ENCODE results near the gene EDC4. TPM values are rescaled to one million over a fixed set of nuclear protein-coding genes. Genes with fewer than 3 reads are reported as not detected.

Gene EDC4
- polyA plus RNA-seq, 12 donors = 40.4 to 146 (median 96.8) TPM

DNA sequence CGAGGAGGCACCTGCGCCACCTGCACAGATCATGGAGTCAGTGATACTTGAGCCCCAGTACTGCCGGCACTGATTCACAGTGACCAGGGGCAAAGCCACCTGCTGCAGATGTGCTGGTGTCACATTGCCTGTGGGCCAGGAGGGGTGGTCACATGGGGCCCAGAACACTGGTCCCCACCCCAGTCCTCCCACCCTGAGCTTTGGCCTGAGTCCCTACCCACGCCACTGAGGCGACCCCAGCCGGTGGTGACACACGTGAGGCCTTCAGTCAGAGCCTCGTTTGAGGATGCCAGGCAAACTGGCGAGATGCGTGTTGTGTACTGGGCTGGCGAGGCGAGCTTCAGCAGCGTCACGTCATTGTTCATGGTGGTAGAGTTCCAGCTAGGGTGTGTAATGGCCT lies 57.3 kb downstream of the EDC4 start:
- no peak for DNase-seq

DNA sequence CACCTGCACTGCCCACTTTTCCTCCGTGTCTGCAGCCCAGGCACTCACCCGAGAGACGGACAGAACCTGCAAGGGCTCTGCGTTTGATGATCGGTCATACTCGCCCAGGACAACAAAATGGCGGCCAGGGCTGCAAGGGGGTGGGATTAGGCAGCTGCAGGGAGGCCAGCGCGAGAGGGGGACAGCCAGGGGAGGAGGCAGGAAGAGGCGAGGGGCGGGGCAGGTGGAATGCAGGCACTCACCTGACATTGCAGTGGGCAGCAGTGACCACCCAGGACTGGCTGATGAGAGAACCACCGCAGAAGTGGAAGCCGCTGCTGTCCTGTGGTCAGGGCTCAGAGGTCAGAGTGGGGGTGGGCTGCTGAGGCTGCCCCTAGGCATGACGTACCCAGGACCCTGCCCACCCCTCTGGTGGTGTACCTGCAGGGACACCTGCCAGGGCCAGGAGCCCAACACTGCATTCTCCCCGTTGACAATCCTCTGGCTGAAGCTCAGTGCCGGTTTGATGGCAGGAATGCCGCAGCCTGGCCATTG lies 57.9 kb downstream of the EDC4 start:
- DNase-seq = no peak

Other genes starting within 250 kb of the EDC4 start
- gene CARMIL2, start 227.9 kb upstream of the EDC4 start, polyA plus RNA-seq (ENCODE audit: insufficient read length in 12 of 12) = 1 to 10 TPM in 2 of 12 donors, under 1 TPM in 8, not detected in 2; 0.32 to 2.4 (median 0.41) TPM
- gene ACD, start 212.8 kb upstream of the EDC4 start, polyA plus RNA-seq (ENCODE audit: insufficient read length in 12 of 12) = 10 to 100 TPM in 10 of 12 donors, 1 to 10 TPM in 1, not detected in 1; 9.6 to 29.9 (median 13.0) TPM
- gene PARD6A, start 212.1 kb upstream of the EDC4 start, polyA plus RNA-seq (ENCODE audit: insufficient read length in 12 of 12) = 1 to 10 TPM in 2 of 12 donors, under 1 TPM in 8, not detected in 2; 0.41 to 1.2 (median 0.72) TPM
- gene ENKD1, start 206.3 kb upstream of the EDC4 start, polyA plus RNA-seq (ENCODE audit: insufficient read length in 12 of 12) = 10 to 100 TPM in 2 of 12 donors, 1 to 10 TPM in 9, not detected in 1; 6.1 to 15.3 (median 8.6) TPM
- 1 to 10 TPM in 10 of 12 donors, not detected in 2; 1.5 to 3.2 (median 2.1) TPM for gene C16orf86, start 206.2 kb upstream of the EDC4 start, polyA plus RNA-seq (ENCODE audit: insufficient read length in 12 of 12)
- 10 to 100 TPM in 11 of 12 donors, not detected in 1; 10.2 to 29.8 (median 13.1) TPM for gene GFOD2, start 153.7 kb upstream of the EDC4 start, polyA plus RNA-seq (ENCODE audit: insufficient read length in 12 of 12)
- gene RANBP10, start 66.5 kb upstream of the EDC4 start, polyA plus RNA-seq (ENCODE audit: insufficient read length in 12 of 12) = 10 to 100 TPM in 11 of 12 donors, not detected in 1; 15.0 to 31.8 (median 21.2) TPM
- 1 to 10 TPM in 7 of 12 donors, under 1 TPM in 3, not detected in 2; 0.83 to 5.0 (median 1.3) TPM for gene TSNAXIP1, start 66.2 kb upstream of the EDC4 start, polyA plus RNA-seq (ENCODE audit: insufficient read length in 12 of 12)
- gene THAP11, start 30.7 kb upstream of the EDC4 start, polyA plus RNA-seq (ENCODE audit: insufficient read length in 12 of 12) = 10 to 100 TPM in 11 of 12 donors, not detected in 1; 11.8 to 25.6 (median 22.2) TPM
- 1,000 to 10,000 TPM in 1 of 12 donors, 100 to 1,000 TPM in 11; 111 to 1,287 (median 122) TPM for gene NUTF2, start 26.1 kb upstream of the EDC4 start, polyA plus RNA-seq (ENCODE audit: insufficient read length in 12 of 12)
- gene CENPT, start 25.4 kb upstream of the EDC4 start, polyA plus RNA-seq (ENCODE audit: insufficient read length in 12 of 12) = 10 to 100 TPM in 11 of 12 donors, not detected in 1; 27.3 to 61.6 (median 32.4) TPM
- 1 to 10 TPM in 1 of 12 donors, under 1 TPM in 6, not detected in 5; 0.37 to 1.7 (median 0.74) TPM for gene NRN1L, start 11.8 kb downstream of the EDC4 start, polyA plus RNA-seq (ENCODE audit: insufficient read length in 12 of 12)
- gene PSKH1, start 20.2 kb downstream of the EDC4 start, polyA plus RNA-seq (ENCODE audit: insufficient read length in 12 of 12) = 10 to 100 TPM in 11 of 12 donors, not detected in 1; 15.6 to 32.5 (median 21.0) TPM
- 1 to 10 TPM in 10 of 12 donors, not detected in 2; 1.2 to 5.8 (median 4.3) TPM for gene CTRL, start 58.8 kb downstream of the EDC4 start, polyA plus RNA-seq (ENCODE audit: insufficient read length in 12 of 12)
- 10 to 100 TPM in 11 of 12 donors, not detected in 1; 18.9 to 28.5 (median 23.1) TPM for gene PSMB10, start 63.8 kb downstream of the EDC4 start, polyA plus RNA-seq (ENCODE audit: insufficient read length in 12 of 12)
- 10 to 100 TPM in 11 of 12 donors, not detected in 1; 15.7 to 39.5 (median 18.8) TPM for gene LCAT, start 71.1 kb downstream of the EDC4 start, polyA plus RNA-seq (ENCODE audit: insufficient read length in 12 of 12)
- 10 to 100 TPM in 11 of 12 donors, not detected in 1; 28.2 to 51.5 (median 40.7) TPM for gene SLC12A4, start 95.6 kb downstream of the EDC4 start, polyA plus RNA-seq (ENCODE audit: insufficient read length in 12 of 12)
- under 1 TPM in 2 of 12 donors, not detected in 10; 0.08 to 0.13 TPM for gene DPEP3, start 107.4 kb downstream of the EDC4 start, polyA plus RNA-seq (ENCODE audit: insufficient read length in 12 of 12)
- gene DPEP2, start 126.4 kb downstream of the EDC4 start, polyA plus RNA-seq (ENCODE audit: insufficient read length in 12 of 12) = 1 to 10 TPM in 6 of 12 donors, under 1 TPM in 4, not detected in 2; 0.63 to 2.2 (median 1.3) TPM
- not detected for gene DPEP2NB, start 142.9 kb downstream of the EDC4 start, polyA plus RNA-seq (ENCODE audit: insufficient read length in 12 of 12)
- 1 to 10 TPM in 10 of 12 donors, not detected in 2; 3.7 to 6.5 (median 5.3) TPM for gene DDX28, start 150.2 kb downstream of the EDC4 start, polyA plus RNA-seq (ENCODE audit: insufficient read length in 12 of 12)
- 10 to 100 TPM in 7 of 12 donors, 1 to 10 TPM in 3, not detected in 2; 9.8 to 13.9 (median 11.8) TPM for gene DUS2, start 150.2 kb downstream of the EDC4 start, polyA plus RNA-seq (ENCODE audit: insufficient read length in 12 of 12)
- 10 to 100 TPM in 11 of 12 donors, not detected in 1; 28.3 to 34.3 (median 30.7) TPM for gene NFATC3, start 212.3 kb downstream of the EDC4 start, polyA plus RNA-seq (ENCODE audit: insufficient read length in 12 of 12)

Measured in muscle of arm (tissue), 12 donors.